GM12892 (cell line): ENCODE results near the gene SLC1A4.
"Not testable (repeated sequence)": the region's sequence is repeated elsewhere in the genome, so short reads cannot be mapped to it uniquely, and the experiment has no call there.

Experiments used
- DNase-seq: peaks from one replicate; pipeline ENCODE4 v3.0.0; 2011; ENCODE audit not compliant: insufficient read length
- FAIRE-seq: peaks from 2 replicates; lab custom pipeline; 2011; peaks lifted over from hg19 to GRCh38; lab: Jason Lieb, UNC
- POLR2A ChIP-seq: IDR thresholded peaks from 2 replicates; pipeline ENCODE4 v1.6.1; 2011; ENCODE audit warnings: low read depth, low read length, control low read depth
- POLR2AphosphoS5 ChIP-seq: IDR thresholded peaks from 2 replicates; pipeline ENCODE4 v1.6.1; 2011; ENCODE audit warnings: low read depth, low read length, control low read depth
- TAF1 ChIP-seq: IDR thresholded peaks from 2 replicates; pipeline ENCODE4 v1.6.1; 2011; ENCODE audit warnings: low read depth, mild to moderate bottlenecking, control low read depth, low read length, borderline replicate concordance

SLC1A4 gene

DNA sequence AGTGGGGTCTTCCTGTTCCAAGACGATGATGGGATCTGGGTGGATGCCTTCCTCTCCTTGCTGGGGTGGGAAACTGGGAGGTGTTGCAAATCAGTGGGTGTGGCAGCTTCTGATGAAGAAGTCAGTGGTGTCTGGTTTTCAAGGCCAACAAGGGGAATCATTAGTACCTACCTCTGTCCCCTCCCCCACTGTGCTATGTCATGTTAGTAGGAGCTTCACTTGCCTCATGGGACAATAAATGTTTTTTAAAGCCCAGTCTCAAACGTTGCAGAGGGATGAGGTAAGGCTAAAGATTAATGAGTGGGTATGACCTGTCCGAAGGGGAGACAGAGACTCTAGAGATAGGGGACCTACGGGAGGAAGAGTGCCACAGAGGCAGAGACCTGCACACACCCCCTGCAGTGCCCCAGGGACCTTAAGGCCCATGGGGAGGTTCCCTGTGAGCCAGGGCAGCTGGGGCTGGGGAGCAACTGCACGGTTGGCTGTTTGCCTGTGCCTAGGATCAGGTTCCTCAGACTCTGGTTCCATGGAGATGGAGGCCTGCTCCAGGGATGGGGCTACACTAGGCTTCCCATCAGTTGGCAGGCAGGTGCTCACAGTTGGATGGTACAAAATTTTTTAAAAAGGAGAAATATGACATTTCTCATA is 37.8 kb upstream of the SLC1A4 start:
- no peak for DNase-seq
- no peak for FAIRE-seq
- no peak for TF ChIP-seq TAF1
- TF ChIP-seq POLR2AphosphoS5: no peak
- TF ChIP-seq POLR2A: no peak

DNA sequence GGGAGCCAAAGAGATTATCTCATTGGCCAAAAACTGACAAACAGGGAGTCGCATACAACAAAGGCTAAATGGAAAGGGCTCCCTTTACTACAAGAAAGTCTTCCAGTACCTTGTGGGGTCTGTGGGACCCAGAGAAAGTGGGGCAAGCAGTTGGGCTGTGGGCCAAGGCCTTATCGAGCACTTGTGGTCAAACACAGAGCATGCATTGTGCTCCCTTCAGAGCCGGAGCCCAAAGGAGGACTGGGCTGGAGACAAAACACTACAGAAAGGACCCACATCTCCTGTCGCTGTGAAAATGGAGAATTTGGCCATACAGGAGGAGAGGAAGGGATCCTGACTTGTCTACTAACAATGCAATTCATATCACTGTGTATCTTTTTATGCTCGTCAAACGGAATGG is 37.1 kb upstream of the SLC1A4 start:
- TF ChIP-seq POLR2A (no peak), POLR2AphosphoS5 (no peak), TAF1 (no peak)
- FAIRE-seq (no peak), DNase-seq (no peak)

DNA sequence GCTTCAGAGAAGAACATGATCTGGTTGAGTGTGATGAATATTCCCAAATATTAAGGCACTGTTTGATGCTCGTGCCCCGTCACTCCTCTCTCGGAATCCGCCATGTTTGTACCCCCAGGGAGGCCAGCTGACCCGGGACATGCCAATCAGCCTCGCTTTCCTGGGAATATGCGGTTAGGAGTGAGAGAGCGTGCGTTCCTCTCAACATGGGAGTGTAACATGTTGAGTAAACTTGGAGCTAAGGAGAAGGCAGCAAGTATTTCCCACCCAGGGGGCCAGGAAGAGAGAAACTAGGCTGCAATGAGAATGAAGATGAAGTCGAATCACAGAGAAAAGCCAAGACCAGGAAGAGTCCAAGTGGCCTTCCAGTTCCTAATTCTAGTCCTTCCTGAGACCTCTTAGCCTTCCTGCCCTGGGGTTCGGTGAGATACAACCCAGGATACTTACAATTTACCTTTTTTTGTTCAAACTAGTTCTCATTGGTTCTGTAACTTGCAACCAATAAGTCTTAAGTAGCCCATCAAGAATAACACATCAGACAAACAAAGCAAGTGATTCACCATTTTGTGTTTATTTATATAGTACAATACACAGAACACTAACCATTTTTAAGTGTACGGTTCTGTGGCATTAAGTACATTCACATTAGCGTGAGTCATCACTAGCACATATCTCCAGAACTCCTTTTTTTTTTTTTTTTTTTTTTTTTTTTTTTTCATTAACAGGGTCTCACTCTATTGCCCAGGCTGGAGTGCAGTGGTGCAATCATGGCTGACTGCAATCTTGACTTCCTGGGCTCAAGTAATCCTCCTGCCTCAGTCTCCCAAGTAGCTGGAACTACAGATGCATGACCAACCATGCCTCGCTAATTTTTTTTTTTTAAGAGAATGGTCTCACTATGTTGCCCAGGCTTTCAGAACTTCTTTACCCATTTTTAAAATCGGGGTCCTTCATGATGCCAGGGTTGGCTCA is 36.4 kb upstream of the SLC1A4 start:
- no peak for FAIRE-seq
- DNase-seq: no peak
- no peak for TF ChIP-seq POLR2A
- TF ChIP-seq TAF1: no peak
- TF ChIP-seq POLR2AphosphoS5: no peak

DNA sequence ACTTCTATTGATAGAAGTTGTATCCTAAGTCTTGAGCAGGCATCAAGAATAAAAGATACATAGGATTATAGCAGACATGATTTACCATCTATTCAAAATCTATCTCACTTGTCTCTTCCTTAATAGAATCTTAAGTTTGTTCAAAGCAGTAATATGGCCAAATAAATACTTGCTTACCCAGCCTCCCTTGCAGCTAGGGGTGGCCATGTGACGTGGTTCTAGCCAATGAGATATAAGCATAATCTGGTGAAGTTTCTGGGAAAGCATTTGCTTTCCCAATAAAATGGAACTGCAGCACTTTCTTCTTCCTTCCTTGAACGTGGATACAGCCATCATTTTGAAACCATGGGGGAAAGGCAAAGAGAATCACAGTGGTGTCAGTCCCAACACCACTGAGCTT is 33.7 kb upstream of the SLC1A4 start:
- DNase-seq (no peak), FAIRE-seq (no peak)
- TF ChIP-seq POLR2A (no peak), TAF1 (no peak), POLR2AphosphoS5 (no peak)

DNA sequence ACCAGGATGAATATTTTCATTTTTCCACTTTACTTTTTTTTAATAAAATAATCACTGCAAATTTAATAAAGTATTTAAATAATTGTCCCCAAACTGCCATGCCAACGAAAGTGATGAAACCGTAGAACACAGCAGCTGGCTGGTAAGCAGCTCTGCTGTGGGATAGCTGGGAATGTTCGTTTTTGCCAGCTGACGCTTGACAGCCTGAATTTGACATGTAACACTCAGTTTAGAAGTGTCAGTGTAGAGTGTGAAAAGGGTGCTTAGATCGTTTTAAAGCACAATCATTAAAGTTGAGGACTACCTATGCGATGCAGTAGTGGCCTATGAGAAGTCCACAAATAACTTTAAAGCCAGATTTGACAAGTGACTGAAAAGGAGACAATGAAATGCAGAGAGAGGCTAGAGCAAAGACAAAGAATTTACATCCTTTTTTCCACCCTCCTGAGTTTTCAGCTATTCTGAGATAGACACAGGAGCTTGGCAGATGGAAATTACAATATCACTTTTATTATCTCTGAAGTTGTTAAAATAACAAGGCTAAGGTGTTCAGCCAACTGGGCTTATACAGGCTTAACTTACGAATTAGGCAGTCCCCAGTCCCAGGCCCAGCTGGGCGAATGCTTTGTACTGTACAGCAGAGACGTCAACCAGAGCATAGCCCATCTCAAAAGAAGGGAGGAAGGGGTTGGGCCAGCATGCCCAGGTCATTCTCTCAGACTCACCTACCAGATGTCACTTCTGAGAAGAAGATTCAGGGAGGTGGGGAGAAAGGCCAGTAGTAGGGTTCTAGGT is 31.9 kb upstream of the SLC1A4 start:
- TF ChIP-seq POLR2A (no peak), POLR2AphosphoS5 (no peak), TAF1 (no peak)
- FAIRE-seq: no peak

DNA sequence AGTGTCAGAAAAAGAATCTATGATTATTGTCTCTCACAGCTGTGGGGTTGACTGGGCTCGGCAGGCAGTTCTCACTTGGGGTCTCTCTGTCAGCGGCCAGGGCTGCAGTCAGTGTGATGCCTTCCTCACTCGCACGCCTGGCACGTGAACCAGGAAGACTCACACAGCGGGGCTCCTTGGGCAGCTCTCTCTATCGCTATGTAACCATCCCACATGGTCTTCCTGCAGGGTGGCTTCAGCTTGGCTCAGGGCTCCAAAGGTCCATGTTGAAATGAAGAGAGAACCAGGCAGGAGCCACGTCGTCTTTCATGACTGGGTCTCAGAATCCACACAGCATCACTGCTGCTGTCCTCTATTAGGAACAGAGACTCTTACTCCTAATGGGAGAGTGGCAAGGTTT is 30.6 kb upstream of the SLC1A4 start:
- TF ChIP-seq TAF1 (no peak), POLR2A (no peak), POLR2AphosphoS5 (no peak)
- FAIRE-seq (no peak), DNase-seq (no peak)

More for the DNA sequence above, 31.9 kb upstream of the SLC1A4 start:
- no peak for DNase-seq

DNA sequence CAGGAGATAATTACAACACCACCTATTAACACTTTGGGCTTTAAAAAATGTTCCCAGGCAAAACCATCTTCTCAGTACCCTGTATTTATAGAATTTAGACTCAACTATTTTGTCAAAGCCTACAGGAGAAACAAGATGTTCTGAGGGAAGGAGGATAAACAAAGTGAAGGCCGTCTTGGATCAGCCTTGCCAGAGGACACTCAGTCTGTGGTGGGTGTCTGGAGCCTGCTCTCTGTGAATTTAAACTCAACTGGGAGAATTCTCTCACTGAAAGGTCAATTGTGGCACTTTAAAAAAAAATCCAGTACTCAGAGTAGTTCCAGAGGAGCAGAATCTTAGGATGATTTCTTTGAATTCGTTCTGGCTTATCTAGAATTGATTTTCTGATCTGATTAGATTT is 28.4 kb upstream of the SLC1A4 start:
- TF ChIP-seq POLR2A (no peak), POLR2AphosphoS5 (no peak), TAF1 (no peak)
- FAIRE-seq (no peak), DNase-seq (no peak)

DNA sequence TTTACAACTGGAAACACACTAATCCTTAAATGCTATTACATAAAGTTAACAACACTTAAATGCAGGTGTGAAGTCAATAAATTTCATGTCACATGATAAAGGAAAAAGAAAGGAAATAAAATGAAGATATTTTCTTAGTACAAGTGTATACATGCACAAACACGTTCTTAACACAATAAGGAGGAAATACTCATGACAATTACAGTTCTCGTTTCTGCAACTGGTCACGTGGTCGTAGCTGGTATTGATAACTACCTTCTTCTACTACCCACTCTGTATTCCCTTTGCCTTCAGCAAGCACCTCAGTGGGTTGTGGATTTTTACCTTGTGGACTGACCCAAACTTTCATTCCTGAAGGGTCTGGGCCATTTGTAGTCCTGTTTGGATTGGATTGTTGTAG is 26.1 kb upstream of the SLC1A4 start:
- DNase-seq, FAIRE-seq: not testable (repeated sequence)

DNA sequence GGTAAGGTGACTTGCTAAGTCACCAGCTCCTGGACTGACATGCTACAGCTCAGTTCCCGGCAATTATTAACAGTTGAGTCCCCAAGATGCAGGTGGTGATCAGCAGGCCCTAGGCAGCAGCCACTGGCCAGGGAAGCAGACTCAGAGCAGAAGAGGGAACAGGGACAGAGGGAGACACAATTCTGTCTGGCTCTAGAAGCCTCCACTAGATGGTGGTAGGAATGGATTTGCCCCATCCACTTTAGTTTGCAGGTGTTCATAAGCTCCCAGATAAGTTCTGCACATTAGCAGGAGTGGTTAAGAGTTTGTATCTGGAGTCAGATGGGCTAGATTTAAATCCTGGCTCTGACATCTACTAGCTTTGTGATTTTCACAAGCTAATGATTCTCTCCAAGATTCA is 25.5 kb upstream of the SLC1A4 start:
- FAIRE-seq (no peak), DNase-seq (no peak)
- TF ChIP-seq POLR2A: no peak

DNA sequence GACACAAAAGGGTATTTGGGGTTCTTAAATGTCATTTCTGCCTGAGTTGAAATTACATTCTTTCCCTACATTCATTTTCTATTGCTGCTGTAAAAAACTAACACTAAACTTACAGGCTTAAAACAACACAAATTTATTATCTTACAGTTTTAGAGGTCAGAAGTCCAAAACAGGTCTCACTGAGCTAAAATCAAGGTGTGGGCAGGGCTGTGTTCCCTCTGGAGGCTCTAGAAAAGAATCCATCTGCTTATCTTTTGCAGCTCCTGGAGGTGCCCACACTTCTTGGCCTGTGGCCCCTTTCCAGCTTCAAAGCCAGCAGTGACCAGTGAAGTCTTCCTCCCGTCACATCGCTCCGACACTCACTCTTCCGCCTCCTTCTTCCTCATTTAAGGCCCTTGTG is 23.2 kb upstream of the SLC1A4 start:
- TF ChIP-seq TAF1 (no peak), POLR2A (no peak), POLR2AphosphoS5 (no peak)
- FAIRE-seq: no peak
- DNase-seq: no peak

DNA sequence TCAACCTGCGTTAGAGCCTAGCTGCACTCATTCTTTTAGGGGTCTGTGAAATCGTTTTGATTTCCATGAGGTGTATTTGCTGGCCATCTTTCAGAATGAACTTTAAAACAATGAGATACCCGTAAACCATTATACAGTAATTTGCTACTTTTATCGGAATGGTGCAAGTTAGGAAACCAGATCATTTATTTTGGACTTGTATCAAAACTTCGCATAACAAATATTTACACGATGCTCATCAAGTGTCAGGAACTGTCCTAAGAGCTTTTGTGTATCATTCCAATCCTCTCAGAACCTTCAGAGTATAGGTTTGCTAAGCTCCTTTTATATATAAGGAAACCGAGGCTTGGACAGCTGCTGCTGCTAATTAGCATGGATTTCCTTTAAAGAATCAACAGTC is 22.4 kb upstream of the SLC1A4 start:
- DNase-seq (no peak), FAIRE-seq (no peak)
- TF ChIP-seq POLR2A (no peak), TAF1 (no peak), POLR2AphosphoS5 (no peak)
